Tibial artery (tissue), 4 donors: Measurements from ENCODE around the gene RASA3.

ENCODE experiments used
- DNase-seq, 2 donors: peaks; one replicate each; pipeline ENCODE4 v3.0.0-alpha.2; 2019
- H3K27ac ChIP-seq, 2 donors: fragments of 200-600 bp; sonication (generic) in 1 of 2; 1 replicate in 1 of 2; 2 replicates in 1 of 2; pipeline ENCODE4 v1.5.1; 2018 to 2019; ENCODE audit warnings: mild to moderate bottlenecking in 1 of 2
- H3K27me3 ChIP-seq, 2 donors: fragments of 200-600 bp; sonication (generic) in 1 of 2; one replicate each; pipeline versions ENCODE4 v1.5.1 to v1.6.0; 2016 to 2019
- H3K36me3 ChIP-seq, 3 donors: fragments of 200-600 bp; sonication (generic) in 2 of 3; one replicate each; pipeline ENCODE4 v1.5.1; 2016 to 2019; ENCODE audit warnings: mild to moderate bottlenecking in 2 of 3
- H3K4me1 ChIP-seq, 4 donors: fragments of 200-600 bp; sonication (generic) in 2 of 4; 1 replicate in 3 of 4; 2 replicates in 1 of 4; pipeline ENCODE4 v1.5.1; 2016 to 2019
- H3K4me3 ChIP-seq, 2 donors: fragments of 200-600 bp; sonication (generic) in 1 of 2; 1 replicate in 1 of 2; 2 replicates in 1 of 2; pipeline ENCODE4 v1.5.1; 2018 to 2019; ENCODE audit warnings: mild to moderate bottlenecking in 2 of 2
- H3K9me3 ChIP-seq, 3 donors: fragments of 200-600 bp; sonication (generic) in 1 of 3; one replicate each; pipeline ENCODE4 v1.5.1; 2016 to 2019
- intact Hi-C: fragments of 100-400 bp; cut with DNase I; formaldehyde crosslinking; loops from one replicate; pipeline ENCODE4 v1.15.0; 2023; ENCODE audit warnings: low total_unique reads
- TF ChIP-seq, protein P1 (sequence below), 2 experiments: fragments of 200-600 bp in 1 of 2; fragments of 450-650 bp in 1 of 2; IDR thresholded peaks; one replicate each; pipeline ENCODE4 v1.5.1; 2017 to 2019; ENCODE audit warnings: antibody characterized with exemption in 2 of 2, mild to moderate bottlenecking in 1 of 2, moderate library complexity in 1 of 2

Gene RASA3

DNA sequence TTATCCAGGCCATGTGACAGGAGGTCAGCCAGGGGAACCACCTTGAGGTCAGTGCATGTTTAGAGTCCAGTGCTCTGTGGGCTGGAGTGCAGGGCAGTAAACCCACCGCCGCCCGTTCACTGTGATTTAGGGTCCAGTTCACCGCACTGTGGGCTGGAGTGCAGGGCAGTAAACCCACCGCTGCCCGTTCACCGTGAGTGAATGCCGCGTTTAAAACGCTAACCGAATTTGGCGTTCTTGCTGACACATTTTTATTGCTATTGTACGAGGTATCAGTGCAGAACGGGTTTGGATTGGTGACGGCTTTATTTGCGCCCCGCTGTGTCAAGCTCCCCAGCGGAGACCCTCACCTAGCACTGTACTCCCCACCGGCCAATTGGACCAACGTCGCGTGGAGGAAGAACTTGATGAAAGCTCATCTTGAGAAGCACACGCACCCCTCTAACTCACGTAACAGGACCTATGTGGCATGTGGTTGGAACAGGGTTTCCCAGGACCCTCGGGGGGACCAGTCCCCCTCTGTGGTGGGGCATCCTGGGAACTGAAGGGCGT, 186.5 kb downstream of the RASA3 start:
- intact Hi-C loops: loop anchor here (2.0 kb wide), 1 partner anchor 129 kb away; no protein-coding TSS in a partner anchor
- Histone ChIP-seq H3K4me1 (peaks cover 0 to 16% (median 10%) of the 10 kb centered on the region in 4 donors), H3K4me3 (no peak overlapping the region), H3K27me3 (no peaks in the 10 kb centered on the region), H3K9me3 (no peaks in the 10 kb centered on the region), H3K36me3 (no peaks in the 10 kb centered on the region), H3K27ac (no peak overlapping the region)
- DNase-seq: peak in 1 of 2 donors; percentile 57
- TF ChIP-seq, protein P1, sequence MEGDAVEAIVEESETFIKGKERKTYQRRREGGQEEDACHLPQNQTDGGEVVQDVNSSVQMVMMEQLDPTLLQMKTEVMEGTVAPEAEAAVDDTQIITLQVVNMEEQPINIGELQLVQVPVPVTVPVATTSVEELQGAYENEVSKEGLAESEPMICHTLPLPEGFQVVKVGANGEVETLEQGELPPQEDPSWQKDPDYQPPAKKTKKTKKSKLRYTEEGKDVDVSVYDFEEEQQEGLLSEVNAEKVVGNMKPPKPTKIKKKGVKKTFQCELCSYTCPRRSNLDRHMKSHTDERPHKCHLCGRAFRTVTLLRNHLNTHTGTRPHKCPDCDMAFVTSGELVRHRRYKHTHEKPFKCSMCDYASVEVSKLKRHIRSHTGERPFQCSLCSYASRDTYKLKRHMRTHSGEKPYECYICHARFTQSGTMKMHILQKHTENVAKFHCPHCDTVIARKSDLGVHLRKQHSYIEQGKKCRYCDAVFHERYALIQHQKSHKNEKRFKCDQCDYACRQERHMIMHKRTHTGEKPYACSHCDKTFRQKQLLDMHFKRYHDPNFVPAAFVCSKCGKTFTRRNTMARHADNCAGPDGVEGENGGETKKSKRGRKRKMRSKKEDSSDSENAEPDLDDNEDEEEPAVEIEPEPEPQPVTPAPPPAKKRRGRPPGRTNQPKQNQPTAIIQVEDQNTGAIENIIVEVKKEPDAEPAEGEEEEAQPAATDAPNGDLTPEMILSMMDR (IDR thresholded peaks at IDR 0.05): no peak

DNA sequence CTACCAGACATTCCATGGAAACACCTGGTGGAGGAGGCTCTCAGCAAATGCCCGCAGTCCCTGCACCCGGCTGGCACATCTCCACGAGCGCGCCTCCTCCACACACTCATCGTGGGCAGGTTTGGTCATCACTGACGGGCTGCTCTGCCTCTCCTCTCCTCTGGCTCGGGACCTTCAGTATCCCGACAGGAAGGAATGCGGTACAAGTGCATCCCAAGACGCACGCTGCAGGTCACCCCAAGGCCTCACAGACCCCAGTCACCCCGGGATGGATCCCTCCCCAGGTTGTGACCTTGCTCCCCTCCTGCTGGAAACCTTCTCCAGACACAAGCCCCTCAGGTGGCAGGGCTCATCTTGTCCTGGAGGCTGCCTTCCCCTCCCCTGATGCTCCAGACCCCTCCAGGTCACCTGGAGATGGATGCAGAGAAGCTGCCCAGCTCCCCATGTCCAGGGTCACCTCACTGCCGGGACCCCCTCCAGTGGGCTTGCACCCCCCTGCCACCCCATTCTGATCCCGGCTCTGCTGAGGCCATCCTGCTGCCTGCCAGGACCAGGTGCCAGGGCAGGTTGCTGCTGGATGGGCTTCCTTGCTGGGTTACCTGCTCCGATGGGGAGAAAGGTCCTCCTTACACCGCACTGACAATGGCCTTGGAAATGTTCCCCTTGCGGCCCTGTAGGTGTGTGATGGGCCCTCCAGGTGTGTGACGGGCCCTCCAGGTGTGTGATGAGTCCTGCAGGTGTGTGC, 188.4 kb downstream of the RASA3 start:
- DNase-seq: peak in 1 of 2 donors; percentile 43

DNA sequence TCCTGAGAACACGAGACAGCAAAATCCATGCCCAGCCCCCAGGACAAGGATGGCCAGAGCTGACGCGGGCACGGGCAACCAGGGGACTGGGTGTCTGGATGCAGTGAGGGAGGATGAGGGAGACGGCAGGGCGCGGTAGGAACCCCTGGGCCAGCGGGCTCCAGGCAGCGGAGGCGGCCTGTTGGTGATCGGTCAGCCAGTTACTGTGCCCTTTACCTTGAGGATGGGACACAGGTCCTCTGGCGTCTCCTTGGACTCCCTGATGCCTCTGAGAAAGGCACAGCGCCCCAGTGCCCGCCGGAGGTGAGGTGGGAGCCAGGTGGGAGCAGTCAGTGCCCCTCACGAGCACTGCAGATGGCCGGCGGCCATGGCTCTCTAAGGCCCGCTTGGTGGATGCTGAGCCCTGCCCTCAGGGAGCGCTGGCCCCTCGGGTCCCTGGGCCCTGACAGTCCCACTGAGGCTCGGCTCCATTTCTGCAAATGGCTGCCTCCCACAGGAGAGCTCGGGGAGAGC, 189.8 kb downstream of the RASA3 start:
- DNase-seq: peak in 1 of 2 donors; percentile 56
- H3K27ac ChIP-seq: no peak overlapping the region
- H3K9me3 ChIP-seq: no peaks in the 10 kb centered on the region
- H3K4me1 ChIP-seq: peaks cover 0 to 10% (median 6%) of the 10 kb centered on the region in 4 donors
- intact Hi-C loops: no loop called here
- no peak overlapping the region for H3K4me3 ChIP-seq
- H3K27me3 ChIP-seq: no peaks in the 10 kb centered on the region
- no peaks in the 10 kb centered on the region for H3K36me3 ChIP-seq
- TF ChIP-seq, protein P1 (IDR thresholded peaks at IDR 0.05): no peak

More for the DNA sequence above, 188.4 kb downstream of the RASA3 start:
- H3K27ac ChIP-seq: no peak overlapping the region
- TF ChIP-seq, protein P1 (IDR thresholded peaks at IDR 0.05): no peak
- H3K4me1 ChIP-seq: peaks cover 0 to 10% (median 6%) of the 10 kb centered on the region in 4 donors
- intact Hi-C loops: no loop called here
- H3K27me3 ChIP-seq: no peaks in the 10 kb centered on the region
- H3K9me3 ChIP-seq: no peaks in the 10 kb centered on the region
- no peaks in the 10 kb centered on the region for H3K36me3 ChIP-seq
- H3K4me3 ChIP-seq: no peak overlapping the region

DNA sequence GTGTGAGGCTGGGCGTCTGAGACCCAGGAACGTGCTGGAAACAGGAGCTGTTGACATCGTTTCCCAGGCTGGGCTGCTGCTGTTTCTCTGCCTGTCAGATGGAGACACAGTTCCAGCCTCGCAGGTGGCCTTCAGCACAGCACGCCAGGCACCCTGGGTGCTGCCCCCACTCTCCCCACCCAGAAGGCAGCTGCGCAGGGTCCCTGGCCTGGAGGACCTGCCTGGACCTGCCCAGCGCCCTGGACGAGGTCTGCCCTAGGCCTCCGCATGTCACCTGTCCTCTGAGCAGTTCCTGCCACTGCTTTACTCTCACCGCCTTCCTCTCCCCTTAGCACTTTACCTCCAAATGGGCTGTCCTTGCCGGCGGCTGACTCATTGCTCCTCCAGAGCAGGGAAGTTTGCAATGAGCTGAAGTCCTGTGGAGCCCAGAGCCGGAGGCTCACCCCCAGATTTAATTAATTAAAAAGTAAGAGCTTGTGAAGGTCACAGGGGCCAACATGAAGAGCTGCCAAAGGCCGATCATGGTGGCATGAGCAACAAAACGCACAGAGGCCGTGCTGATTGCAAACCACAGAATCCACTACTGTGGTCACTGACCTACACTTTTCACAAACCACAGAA, 190.7 kb downstream of the RASA3 start:
- H3K4me1 ChIP-seq: peaks cover 0 to 1% (median under 1%) of the 10 kb centered on the region in 4 donors
- no peaks in the 10 kb centered on the region for H3K36me3 ChIP-seq
- no peak overlapping the region for H3K27ac ChIP-seq
- no peaks in the 10 kb centered on the region for H3K9me3 ChIP-seq
- no peaks in the 10 kb centered on the region for H3K27me3 ChIP-seq
- no peak overlapping the region for H3K4me3 ChIP-seq
- TF ChIP-seq, protein P1 (IDR thresholded peaks at IDR 0.05): no peak
- intact Hi-C loops: no loop called here
- DNase-seq: peak in 1 of 2 donors; percentile 60

DNA sequence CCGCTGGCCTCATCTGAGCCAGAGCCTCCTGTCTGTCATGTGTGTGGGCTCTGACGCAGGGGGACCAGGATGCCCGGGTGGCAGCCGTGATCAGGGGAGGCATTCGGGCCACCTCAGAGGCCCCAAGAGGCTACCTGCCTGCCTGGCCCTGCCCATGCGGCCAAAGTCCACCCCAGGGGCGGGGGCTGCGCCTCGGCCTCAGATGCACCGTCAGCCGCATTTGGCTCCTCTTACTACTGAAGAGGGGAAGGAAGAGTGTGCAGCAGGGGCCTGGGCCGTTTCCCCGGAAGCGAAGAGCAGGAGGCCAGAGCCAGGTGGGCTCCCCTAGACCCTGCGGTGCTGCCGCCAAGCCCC, 192.5 kb downstream of the RASA3 start:
- Histone ChIP-seq H3K4me1 (peaks cover 0 to 13% (median 9%) of the 10 kb centered on the region in 4 donors), H3K9me3 (no peaks in the 10 kb centered on the region), H3K27ac (no peak overlapping the region), H3K36me3 (no peaks in the 10 kb centered on the region), H3K27me3 (no peaks in the 10 kb centered on the region), H3K4me3 (no peak overlapping the region)
- intact Hi-C loops: no loop called here
- TF ChIP-seq, protein P1 (IDR thresholded peaks at IDR 0.05): no peak
- no peak for DNase-seq
